GM12892 (cell line): ENCODE results near the gene FOXN4.

Source experiments
- POLR2A ChIP-seq: IDR thresholded peaks from 2 replicates; pipeline ENCODE4 v1.6.1; 2011; ENCODE audit warnings: low read depth, low read length, control low read depth
- POLR2AphosphoS5 ChIP-seq: IDR thresholded peaks from 2 replicates; pipeline ENCODE4 v1.6.1; 2011; ENCODE audit warnings: low read depth, low read length, control low read depth

GRCh38 chr12:109259545-109259895, 49.6 kb downstream of the FOXN4 start:
- TF ChIP-seq POLR2AphosphoS5 (no peak), POLR2A (no peak)
